DMS53 treated with DMSO at 0.1 percent for 48 hours (cell line): Measurements from ENCODE around the gene CHSY3.

ENCODE experiments used
- DNase-seq: peaks from one replicate; lab custom pipeline; 2025; ENCODE audit not compliant: unreplicated experiment; lab: John Stamatoyannopoulos, UW

The CHSY3 gene

DNA sequence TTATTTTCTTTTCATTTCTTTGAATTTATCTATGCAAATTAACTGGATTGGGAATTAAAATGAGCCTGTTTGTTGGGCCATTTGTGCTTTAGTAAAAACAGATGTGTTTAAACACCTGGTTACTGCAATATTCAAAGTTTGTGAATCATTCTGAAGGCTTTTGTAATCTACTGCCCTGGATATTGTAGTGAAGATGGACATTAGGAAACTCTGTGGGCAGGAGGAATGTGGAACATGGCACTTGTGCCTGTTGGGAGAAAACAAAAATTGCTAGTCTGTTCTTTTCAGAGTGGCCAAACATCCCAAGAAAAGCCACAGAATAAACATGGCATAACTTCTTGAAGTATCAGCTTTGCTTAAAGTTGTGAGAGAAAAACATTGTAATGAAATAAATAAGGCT is 40.8 kb downstream of the CHSY3 start:
- DNase-seq = no peak

DNA sequence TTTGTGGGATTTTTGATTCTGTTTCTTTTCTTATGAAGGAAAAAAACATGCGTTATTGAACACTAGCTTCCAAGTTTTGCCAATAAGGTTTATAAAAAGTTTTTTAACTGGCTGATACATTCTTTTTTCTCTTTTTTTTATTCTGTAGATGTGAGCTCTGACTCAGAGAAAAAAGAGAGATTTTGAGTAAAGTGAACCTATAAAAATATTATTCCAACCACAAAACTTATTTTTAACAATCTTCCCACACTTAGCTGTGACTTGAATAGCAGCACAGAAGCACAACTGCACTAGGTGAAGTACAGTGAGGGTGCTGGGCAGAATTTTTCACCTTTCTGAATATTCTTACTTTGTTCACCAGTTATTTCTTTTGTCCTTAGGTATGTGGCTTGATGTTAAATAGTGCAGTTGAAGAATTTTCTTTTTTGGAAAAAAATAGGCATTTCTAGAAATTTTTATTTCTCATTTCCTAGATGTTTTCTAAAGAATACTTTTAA is 41.6 kb downstream of the CHSY3 start:
- no peak for DNase-seq

GRCh38 chr5:129951039-129951438 is 46.8 kb downstream of the CHSY3 start:
- DNase-seq = no peak

DNA sequence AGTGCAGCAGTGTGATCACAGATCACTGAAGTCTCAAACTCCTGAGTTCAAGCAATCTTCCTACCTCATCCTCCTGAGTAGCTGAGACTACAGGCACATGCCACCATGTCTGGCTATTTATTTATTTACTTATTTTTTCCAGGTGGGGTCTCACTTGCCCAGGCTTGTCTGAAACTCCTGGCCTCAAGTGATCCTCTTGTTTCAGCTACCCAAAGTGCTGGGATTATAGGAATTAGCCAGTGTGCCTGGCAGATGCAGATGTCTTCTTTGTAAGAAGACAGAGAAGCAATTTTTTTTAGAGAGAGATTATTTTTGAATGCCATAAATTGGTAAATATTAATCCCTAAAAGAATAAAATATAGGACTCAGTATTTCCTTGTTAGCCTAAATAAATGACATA is 54.3 kb downstream of the CHSY3 start:
- no peak for DNase-seq

DNA sequence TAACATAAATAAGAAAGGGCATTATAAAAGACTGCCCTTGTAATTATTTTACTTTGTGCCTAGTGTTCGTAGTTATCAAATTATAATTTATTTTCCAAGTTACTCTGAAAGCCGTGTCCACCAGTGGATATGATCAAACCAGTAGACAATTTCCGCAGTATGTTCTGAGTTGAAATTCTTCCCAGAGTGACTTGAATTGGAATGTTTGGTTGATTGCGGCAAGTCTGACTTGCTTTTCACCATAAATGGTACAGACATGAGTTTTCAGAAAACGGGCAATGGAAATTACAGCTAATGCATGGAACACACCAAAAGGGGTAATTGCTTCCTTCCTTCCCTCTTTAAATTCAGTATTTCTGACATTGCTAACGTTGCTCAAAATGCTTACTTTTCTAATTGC is 56.6 kb downstream of the CHSY3 start:
- DNase-seq = no peak

DNA sequence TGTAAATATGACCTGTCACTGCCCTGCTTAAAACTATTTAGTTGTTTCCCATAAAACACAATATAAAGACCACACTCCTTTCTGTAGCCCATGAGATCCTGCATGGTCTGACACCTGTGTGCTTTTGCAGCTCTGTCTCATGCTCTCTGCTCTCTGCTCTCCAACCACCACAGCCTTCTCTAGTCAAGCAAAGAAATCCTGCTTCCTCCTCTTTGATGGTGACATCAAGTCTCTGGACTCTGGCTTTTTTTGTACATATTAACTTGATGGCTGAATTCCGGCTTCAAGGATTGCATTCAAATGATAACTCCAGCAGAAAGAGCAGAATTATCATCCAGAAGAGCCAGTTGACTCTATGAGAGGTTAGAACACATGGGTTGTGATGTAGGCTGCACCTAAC is 58.2 kb downstream of the CHSY3 start:
- DNase-seq = no peak

GRCh38 chr5:129963359-129963758 is 59.1 kb downstream of the CHSY3 start:
- DNase-seq = no peak

GRCh38 chr5:129966071-129966470 is 61.8 kb downstream of the CHSY3 start:
- no peak for DNase-seq

DNA sequence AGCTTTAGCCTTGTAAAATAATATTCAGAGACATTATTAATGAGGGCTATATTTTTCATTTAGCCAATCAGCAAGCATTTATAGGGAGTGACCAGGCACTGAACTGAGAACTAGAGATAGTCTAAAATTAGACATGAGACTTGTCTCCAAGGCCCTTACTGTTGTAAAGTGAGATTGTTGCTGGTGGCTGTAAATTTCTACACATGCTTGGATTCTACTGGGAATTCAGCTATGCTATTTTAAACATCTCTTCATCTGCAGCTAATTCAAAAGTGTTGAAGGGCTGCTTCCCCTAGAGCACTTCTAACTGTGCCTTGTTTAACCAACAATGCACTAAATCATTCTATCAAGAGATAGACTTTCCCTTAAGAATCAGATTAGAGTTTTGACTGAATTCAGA is 67.4 kb downstream of the CHSY3 start:
- DNase-seq = no peak

DNA sequence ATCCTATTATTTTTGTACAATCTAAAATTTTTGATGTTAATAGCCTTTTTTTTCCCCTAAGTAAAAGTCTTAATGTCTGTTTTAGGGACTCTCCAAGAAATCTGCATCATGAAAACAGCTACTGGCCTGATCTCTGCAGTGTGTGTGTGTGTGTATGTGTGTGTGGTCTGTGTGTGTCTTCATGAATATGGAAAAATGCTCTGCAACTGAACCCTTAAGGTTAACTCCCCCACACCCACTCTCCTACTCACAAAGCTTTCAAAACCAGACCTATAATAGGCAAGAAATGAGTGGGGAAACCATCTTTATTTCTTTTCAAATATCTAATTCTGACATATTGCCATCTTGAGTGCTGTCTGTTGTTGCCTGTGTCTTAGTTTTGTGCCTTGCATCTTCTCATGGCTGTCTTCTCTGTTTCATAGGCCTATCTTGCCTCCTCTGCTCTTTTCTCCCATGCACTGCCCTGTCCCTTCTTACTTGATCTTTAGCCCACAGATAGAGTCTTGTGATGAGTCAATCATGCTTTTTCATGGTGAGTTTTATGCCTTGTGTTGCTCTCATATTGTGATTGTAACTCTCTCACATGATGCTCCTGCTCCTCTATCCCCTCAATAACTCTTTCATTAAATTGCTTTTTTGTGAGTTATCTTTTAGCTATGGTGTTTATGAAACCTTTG is 68.3 kb downstream of the CHSY3 start:
- DNase-seq = no peak

DNA sequence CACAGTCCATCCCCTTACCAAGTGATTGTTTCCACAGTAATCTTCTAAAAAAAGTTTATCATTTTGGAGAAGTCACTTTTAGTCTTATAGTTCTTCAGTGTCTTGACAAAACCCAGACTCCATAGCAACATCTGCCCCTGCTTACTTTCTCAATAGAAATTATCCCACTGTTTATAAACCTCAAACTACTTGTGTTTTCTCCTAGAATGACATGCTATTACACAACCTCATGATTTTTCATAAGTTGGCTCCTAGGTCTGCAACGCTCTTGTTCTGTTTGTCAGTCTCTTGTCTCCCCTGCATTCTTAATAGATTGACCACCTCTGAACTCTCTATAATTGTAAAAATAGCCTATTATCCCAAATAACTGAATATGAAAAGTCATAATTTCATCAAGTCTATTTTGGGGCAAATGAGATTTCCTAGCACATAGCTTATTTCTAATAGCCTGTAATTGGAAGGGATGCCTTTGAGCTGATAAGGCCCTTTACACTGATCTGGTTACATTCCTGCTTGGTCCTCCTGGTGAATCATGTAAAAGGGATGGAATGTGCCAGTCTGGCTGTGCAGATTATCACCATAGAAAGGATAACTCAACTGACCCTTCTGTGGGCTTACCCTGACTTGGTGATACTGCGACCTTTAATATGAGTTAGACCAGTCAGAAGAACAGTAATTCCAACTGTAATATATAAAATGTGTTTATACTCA is 69.6 kb downstream of the CHSY3 start:
- no peak for DNase-seq

DNA sequence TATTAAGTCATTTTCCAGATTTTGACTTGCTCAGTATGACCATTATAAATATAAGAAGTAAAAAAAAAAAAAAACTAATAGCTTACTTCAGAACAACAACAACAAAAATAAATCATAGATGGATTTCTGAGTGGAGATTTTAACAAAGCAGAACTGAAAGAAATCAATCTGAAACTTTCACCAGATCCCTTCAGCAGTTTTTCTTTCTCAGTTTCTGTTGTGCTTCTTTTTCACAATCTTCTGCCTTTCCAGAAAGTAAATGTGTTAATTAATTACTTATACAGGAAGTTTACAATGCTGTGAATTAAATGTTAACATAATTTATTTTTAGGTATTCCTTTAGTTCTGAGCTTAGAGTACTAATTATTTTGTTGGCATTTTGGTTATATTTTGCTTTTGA is 73.5 kb downstream of the CHSY3 start:
- no peak for DNase-seq

DNA sequence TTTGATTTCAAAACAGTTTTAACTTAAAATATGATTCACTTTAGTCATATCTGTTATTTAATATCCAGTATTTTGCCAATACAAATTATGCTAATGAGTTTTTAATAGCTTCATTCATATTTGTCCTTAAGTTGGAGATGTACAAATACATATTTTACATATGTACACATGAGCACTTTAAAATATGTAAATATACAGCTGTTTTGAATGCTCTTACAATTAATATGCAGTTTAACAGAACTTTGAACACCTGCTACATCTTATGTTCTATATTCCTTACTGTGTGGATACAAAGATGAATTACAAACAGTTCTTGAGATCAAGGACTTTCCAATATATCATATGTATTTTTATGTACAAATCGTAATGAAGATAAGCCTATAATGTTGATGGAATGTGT is 74.0 kb downstream of the CHSY3 start:
- no peak for DNase-seq

GRCh38 chr5:129988453-129988852 is 84.2 kb downstream of the CHSY3 start:
- no peak for DNase-seq

GRCh38 chr5:129991780-129992179 is 87.5 kb downstream of the CHSY3 start:
- no peak for DNase-seq

DNA sequence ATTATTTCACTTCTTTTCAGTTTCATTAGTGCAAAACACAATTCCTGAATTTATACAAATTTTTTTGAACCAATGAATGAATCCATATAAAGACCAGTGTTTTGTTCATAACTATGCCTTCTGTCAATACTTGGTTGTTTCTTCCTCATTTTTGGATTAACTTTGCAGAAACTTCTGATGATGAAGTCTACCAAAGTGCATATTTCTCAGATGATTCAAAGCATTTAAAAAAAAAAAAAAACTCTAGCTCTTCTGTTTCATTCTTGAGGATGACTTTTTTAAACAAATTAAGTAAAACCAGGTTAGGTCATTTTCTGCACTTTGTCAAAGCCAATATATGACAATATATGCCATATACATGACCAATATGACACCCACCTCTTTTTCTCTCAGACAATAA is 92.6 kb downstream of the CHSY3 start:
- no peak for DNase-seq

- DNase-seq = no peak
These were observed 96.2 kb downstream of the CHSY3 start for GRCh38 chr5:130000460-130000859.

DNA sequence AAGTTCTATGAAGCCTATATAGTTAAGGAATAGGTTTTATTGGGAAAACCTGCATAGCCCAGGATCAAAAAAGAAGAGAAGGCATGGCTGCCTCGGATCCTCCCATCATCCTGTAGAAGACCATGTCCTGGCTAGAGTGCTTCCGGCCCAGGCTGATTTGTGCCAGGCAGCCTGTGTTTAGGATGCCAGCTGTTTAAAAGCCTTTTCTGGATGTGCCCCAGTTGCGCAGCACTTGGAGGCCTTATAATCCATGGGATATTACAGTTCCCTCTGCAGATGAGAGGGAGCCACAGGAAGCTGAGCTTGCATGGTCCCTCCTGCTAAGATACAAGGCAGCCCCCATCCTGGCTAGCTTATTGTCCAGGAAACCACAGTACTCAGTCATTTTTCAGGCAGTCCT is 97.9 kb downstream of the CHSY3 start:
- DNase-seq = no peak

GRCh38 chr5:130002876-130003275 is 98.6 kb downstream of the CHSY3 start:
- DNase-seq = no peak

- DNase-seq = no peak
These were observed 107.7 kb downstream of the CHSY3 start for GRCh38 chr5:130011986-130012385.

DNA sequence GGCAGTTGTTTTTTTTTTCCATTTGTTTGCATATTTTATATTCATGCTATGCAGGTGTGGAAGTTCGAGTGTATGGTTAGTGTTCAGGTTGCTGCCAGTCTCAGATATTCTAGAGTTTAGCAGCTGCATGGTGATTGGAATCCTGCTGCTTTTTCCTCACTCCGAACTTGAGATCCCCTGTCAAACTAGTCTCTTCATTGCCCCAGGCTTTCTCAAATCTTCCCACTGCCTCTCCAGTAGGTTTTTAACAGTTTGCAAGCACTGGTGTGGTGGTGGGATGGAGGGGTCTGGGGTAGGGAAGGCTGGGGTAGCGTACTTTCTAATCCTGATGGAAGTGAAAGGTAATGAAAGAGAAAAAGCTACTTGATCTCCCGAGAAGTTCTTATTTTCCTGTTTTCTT is 112.9 kb downstream of the CHSY3 start:
- no peak for DNase-seq

GRCh38 chr5:130018641-130019040 is 114.4 kb downstream of the CHSY3 start:
- no peak for DNase-seq

GRCh38 chr5:130021000-130021399 is 116.7 kb downstream of the CHSY3 start:
- no peak for DNase-seq
